OCI-M2 (cell line): ENCODE measurements around the gene CPNE8.

Experiments used
- DNase-seq: peaks from one replicate; lab custom pipeline; 2025; ENCODE audit not compliant: unreplicated experiment; lab: John Stamatoyannopoulos, UW

CPNE8 gene

GRCh38 chr12:38905480-38906351 lies at the start of gene CPNE8:
CPNE8 (minus strand) TSS chr12:38905591; CDS start chr12:38905534, 57 bp downstream.
- no peak for DNase-seq

- DNase-seq, result no peak
Measured at GRCh38 chr12:38954238-38954873, 49.0 kb upstream of the CPNE8 start.

- no peak for DNase-seq
Measured at GRCh38 chr12:38949363-38949762, 44.0 kb upstream of the CPNE8 start.

- DNase-seq, result no peak
Measured at GRCh38 chr12:38934686-38935085, 29.3 kb upstream of the CPNE8 start.

- DNase-seq, result peak; percentile 55
Measured at GRCh38 chr12:38934078-38934584, 28.7 kb upstream of the CPNE8 start.

- no peak for DNase-seq
Measured at GRCh38 chr12:38932320-38932719, 26.9 kb upstream of the CPNE8 start.

- no peak for DNase-seq
Measured at GRCh38 chr12:38931461-38931860, 26.1 kb upstream of the CPNE8 start.

GRCh38 chr12:38930990-38931389 lies 25.6 kb upstream of the CPNE8 start:
- DNase-seq, result no peak

- no peak for DNase-seq
Measured at GRCh38 chr12:38926501-38926900, 21.1 kb upstream of the CPNE8 start.

- DNase-seq, result peak; percentile 6
Measured at GRCh38 chr12:38921025-38921677, 15.8 kb upstream of the CPNE8 start.

- no peak for DNase-seq
Measured at GRCh38 chr12:38919191-38919590, 13.8 kb upstream of the CPNE8 start.

GRCh38 chr12:38915429-38916182 lies 10.2 kb upstream of the CPNE8 start:
- DNase-seq, result no peak

GRCh38 chr12:38912116-38912515 lies 6.7 kb upstream of the CPNE8 start:
- no peak for DNase-seq

GRCh38 chr12:38911611-38912010 lies 6.2 kb upstream of the CPNE8 start:
- no peak for DNase-seq

GRCh38 chr12:38907201-38907923 lies 2.0 kb upstream of the CPNE8 start:
- DNase-seq, result no peak

GRCh38 chr12:38906482-38907200 lies 1.2 kb upstream of the CPNE8 start:
- DNase-seq, result peak; percentile 65

- DNase-seq, result peak; percentile 30
Measured at GRCh38 chr12:38904537-38905479, 583 bp downstream of the CPNE8 start.

- peak; percentile 5 for DNase-seq
Measured at GRCh38 chr12:38903596-38903995, 1.8 kb downstream of the CPNE8 start.
